H1 (cell line): ENCODE data around the gene REM2. TPM values are rescaled to one million over a fixed set of nuclear protein-coding genes. Genes with fewer than 3 reads are reported as not detected.
A peak's percentile ranks its signal among the peaks of the same experiment; 100 is the strongest.

Experiments used
- CTCF ChIA-PET: fragments of 300-600 bp; sonication (Branson Sonifier 250); formaldehyde crosslinking; loops from one replicate; lab custom pipeline; 2021; ENCODE audit not compliant: partially characterized antibody; lab: Charles Lee
- POLR2A ChIA-PET: fragments of 300-600 bp; sonication (Branson Sonifier 250); formaldehyde crosslinking; loops from one replicate; lab custom pipeline; 2021; ENCODE audit warnings: inconsistent platforms; ENCODE audit not compliant: partially characterized antibody; lab: Charles Lee
- DNase-seq, 2 experiments: peaks; one replicate each; pipeline versions ENCODE4 v3.0.0 to v3.0.0-alpha.2; 2010 to 2022; ENCODE audit warnings: low spot score in 2 of 2, low read depth in 1 of 2, mixed read lengths in 1 of 2
- FAIRE-seq: peaks from 2 replicates; lab custom pipeline; 2011; peaks lifted over from hg19 to GRCh38; lab: Jason Lieb, UNC
- H2AFZ ChIP-seq: 2 replicates; pipeline ENCODE4 v1.8.1; 2012; ENCODE audit warnings: low read length, inconsistent platforms
- H2AK5ac ChIP-seq: 2 replicates; pipeline ENCODE4 v1.6.1; 2013; ENCODE audit warnings: low read depth, low read length
- H2BK120ac ChIP-seq: replicated peaks from 2 replicates; pipeline ENCODE3; 2013; ENCODE audit warnings: low read depth, low read length, inconsistent platforms
- H2BK12ac ChIP-seq: 2 replicates; pipeline ENCODE4 v1.6.1; 2013; ENCODE audit warnings: low read depth, low read length
- H2BK15ac ChIP-seq: 2 replicates; pipeline ENCODE4 v1.6.1; 2013; ENCODE audit warnings: low read length
- H2BK20ac ChIP-seq: 2 replicates; pipeline ENCODE4 v1.6.1; 2013; ENCODE audit warnings: low read length
- H2BK5ac ChIP-seq: 2 replicates; pipeline ENCODE4 v1.6.1; 2013; ENCODE audit warnings: low read depth, low read length
- H3K14ac ChIP-seq: 2 replicates; pipeline ENCODE4 v1.6.1; 2013; ENCODE audit warnings: inconsistent platforms; ENCODE audit not compliant: insufficient read length
- H3K18ac ChIP-seq: 2 replicates; pipeline ENCODE4 v1.6.1; 2013; ENCODE audit warnings: low read length; ENCODE audit errors: extremely low read depth
- H3K23ac ChIP-seq: 2 replicates; pipeline ENCODE4 v1.6.1; 2013; ENCODE audit warnings: inconsistent platforms; ENCODE audit not compliant: insufficient read length
- H3K23me2 ChIP-seq: 2 replicates; pipeline ENCODE4 v1.6.1; 2013; ENCODE audit warnings: low read depth, low read length
- H3K27ac ChIP-seq: 2 replicates; pipeline ENCODE4 v1.6.1; 2011; ENCODE audit warnings: low read depth, low read length, inconsistent platforms
- H3K27me3 ChIP-seq, 4 experiments: replicated peaks in 1 of 4; 1 replicate in 1 of 4; 2 replicates in 3 of 4; pipeline versions ENCODE4 v1.6.1 to v1.8.1; 2011 to 2013; ENCODE audit warnings: low read length in 3 of 4, mild to moderate bottlenecking in 3 of 4, inconsistent platforms in 2 of 4, mixed read lengths in 2 of 4, moderate library complexity in 1 of 4; ENCODE audit not compliant: control insufficient read depth in 3 of 4, insufficient read depth in 3 of 4; ENCODE audit errors: extremely low read depth in 1 of 4
- H3K36me3 ChIP-seq, 4 experiments: 2 replicates each; pipeline versions ENCODE4 v1.6.1 to v1.8.1; 2011 to 2013; ENCODE audit warnings: mild to moderate bottlenecking in 4 of 4, low read length in 3 of 4, moderate library complexity in 2 of 4, control low read depth in 1 of 4, inconsistent platforms in 1 of 4; ENCODE audit not compliant: insufficient read depth in 4 of 4, control insufficient read depth in 2 of 4
- H3K4ac ChIP-seq: replicated peaks from 2 replicates; pipeline ENCODE3; 2013; ENCODE audit warnings: low read length, low read depth, mixed read lengths, inconsistent platforms; ENCODE audit not compliant: insufficient read length
- H3K4me1 ChIP-seq, 4 experiments: replicated peaks in 1 of 4; 1 replicate in 1 of 4; 2 replicates in 3 of 4; pipeline versions ENCODE4 v1.6.1 to v1.8.1; 2011 to 2013; ENCODE audit warnings: low read length in 3 of 4, inconsistent platforms in 2 of 4, mixed read lengths in 1 of 4; ENCODE audit not compliant: insufficient read depth in 4 of 4, control insufficient read depth in 3 of 4
- H3K4me2 ChIP-seq, 2 experiments: 2 replicates each; pipeline versions ENCODE4 v1.6.1 to v1.8.1; 2011 to 2013; ENCODE audit warnings: low read depth in 2 of 2, low read length in 2 of 2, control low read depth in 1 of 2, inconsistent platforms in 1 of 2, mild to moderate bottlenecking in 1 of 2; ENCODE audit not compliant: insufficient read depth in 1 of 2
- H3K4me3 ChIP-seq, 4 experiments: fragments of 200-600, 300-600 bp in 1 of 4; sonication (generic), shearing (Covaris generic), sonication (Bioruptor Twin) in 1 of 4; 2 replicates each; pipeline versions ENCODE4 v1.5.1 to v1.8.1; 2011 to 2016; ENCODE audit warnings: low read length in 4 of 4, low read depth in 3 of 4, control low read depth in 2 of 4, inconsistent platforms in 2 of 4, mild to moderate bottlenecking in 2 of 4, mixed read lengths in 1 of 4, moderate library complexity in 1 of 4; ENCODE audit not compliant: insufficient read depth in 2 of 4; ENCODE audit errors: extremely low read depth in 1 of 4
- H3K56ac ChIP-seq: replicated peaks from 2 replicates; pipeline ENCODE3; 2013; ENCODE audit warnings: low read depth, mild to moderate bottlenecking, mixed read lengths, low read length, inconsistent platforms; ENCODE audit not compliant: insufficient read length
- H3K79me1 ChIP-seq: 2 replicates; pipeline ENCODE4 v1.6.1; 2013; ENCODE audit warnings: low read depth, low read length, control low read depth
- H3K79me2 ChIP-seq, 2 experiments: 2 replicates each; pipeline versions ENCODE4 v1.6.1 to v1.8.1; 2012 to 2013; ENCODE audit warnings: low read length in 2 of 2, mild to moderate bottlenecking in 2 of 2, inconsistent platforms in 1 of 2; ENCODE audit not compliant: insufficient read depth in 2 of 2, control insufficient read depth in 1 of 2
- H3K9ac ChIP-seq, 4 experiments: replicated peaks in 1 of 4; 1 replicate in 1 of 4; 2 replicates in 3 of 4; pipeline versions ENCODE4 v1.6.1 to v1.8.1; 2011 to 2013; ENCODE audit warnings: low read depth in 3 of 4, low read length in 3 of 4, control low read depth in 2 of 4, mild to moderate bottlenecking in 2 of 4, moderate library complexity in 2 of 4, inconsistent platforms in 1 of 4; ENCODE audit errors: extremely low read depth in 1 of 4
- H3K9me3 ChIP-seq, 2 experiments: 2 replicates each; pipeline versions ENCODE4 v1.6.1 to v1.8.1; 2012 to 2013; ENCODE audit warnings: mild to moderate bottlenecking in 2 of 2, moderate library complexity in 2 of 2, control low read depth in 1 of 2, inconsistent platforms in 1 of 2, low read depth in 1 of 2, low read length in 1 of 2, mixed read lengths in 1 of 2; ENCODE audit not compliant: insufficient read depth in 2 of 2
- H4K20me1 ChIP-seq, 2 experiments: replicated peaks in 1 of 2; 2 replicates each; pipeline versions ENCODE3 to v1.8.1; 2011 to 2013; ENCODE audit warnings: inconsistent platforms in 2 of 2, low read length in 2 of 2, mild to moderate bottlenecking in 1 of 2; ENCODE audit not compliant: insufficient read depth in 2 of 2, control insufficient read depth in 1 of 2
- H4K5ac ChIP-seq: 2 replicates; pipeline ENCODE4 v1.6.1; 2013; ENCODE audit warnings: low read length, low read depth, mixed read lengths, inconsistent platforms; ENCODE audit not compliant: insufficient read length
- H4K8ac ChIP-seq: 2 replicates; pipeline ENCODE4 v1.8.0; 2013; ENCODE audit warnings: mild to moderate bottlenecking, moderate library complexity, low read length, inconsistent platforms; ENCODE audit not compliant: insufficient read depth; ENCODE audit errors: extremely low read depth
- H4K91ac ChIP-seq: replicated peaks from 2 replicates; pipeline ENCODE3; 2013; ENCODE audit warnings: low read length, mixed read lengths, inconsistent platforms; ENCODE audit not compliant: insufficient read length
- ATF2 ChIP-seq: IDR thresholded peaks from 2 replicates; pipeline ENCODE4 v1.6.1; 2012; ENCODE audit warnings: low read length, inconsistent platforms
- HDAC6 ChIP-seq: IDR thresholded peaks from one replicate; pipeline ENCODE4 v1.7.1; 2012; ENCODE audit warnings: low read depth, mild to moderate bottlenecking, inconsistent platforms, low read length, moderate library complexity
- JUND ChIP-seq: IDR thresholded peaks from 2 replicates; pipeline ENCODE4 v1.6.1; 2011; ENCODE audit warnings: mild to moderate bottlenecking, improper control_type of control experiment, low read length
- POLR2A ChIP-seq, 2 experiments: IDR thresholded peaks; 1 replicate in 1 of 2; 2 replicates in 1 of 2; pipeline ENCODE4 v1.6.1; 2011; ENCODE audit warnings: low read depth in 2 of 2, low read length in 2 of 2, mild to moderate bottlenecking in 2 of 2; ENCODE audit errors: control extremely low read depth in 1 of 2
- SAP30 ChIP-seq: fragments of 300-600 bp; sonication (generic); IDR thresholded peaks from 2 replicates; pipeline ENCODE4 v1.7.1; 2012; ENCODE audit warnings: low read length, moderate library complexity, mild to moderate bottlenecking, inconsistent platforms; ENCODE audit not compliant: insufficient read depth, insufficient replicate concordance
- SIRT6 ChIP-seq: IDR thresholded peaks from one replicate; pipeline ENCODE4 v1.7.1; 2012; ENCODE audit warnings: low read length, inconsistent platforms
- SP2 ChIP-seq: IDR thresholded peaks from 2 replicates; pipeline ENCODE4 v1.6.1; 2012; ENCODE audit warnings: mild to moderate bottlenecking, low read length, inconsistent platforms
- WGBS, 2 experiments: shearing (Covaris generic) in 1 of 2; methylation state at CpG; one replicate each; pipeline versions ENCODE4 v1.1.6 to v1.1.7; 2013 to 2015; ENCODE audit warnings: low lambda C conversion rate in 2 of 2, mixed read lengths in 2 of 2, inconsistent platforms in 1 of 2, low coverage in 1 of 2, missing lambda C conversion rate in 1 of 2; ENCODE audit not compliant: insufficient replicate concordance in 2 of 2, insufficient coverage in 1 of 2, insufficient read length in 1 of 2; ENCODE audit errors: extremely low coverage in 1 of 2, missing lambda C conversion rate in 1 of 2; 5-methylcytosine and 5-hydroxymethylcytosine counted together
- polyA plus RNA-seq, 7 experiments: library from polyadenylated mRNA; depleted of rRNA in 3 of 7; stranded (reverse) in 5 of 7; unstranded in 2 of 7; fragments of >200 nt in 5 of 7; fragments of 200-250 nt in 2 of 7; gene quantifications; 1 replicate in 5 of 7; 2 replicates in 1 of 7; 4 replicates in 1 of 7; pipeline versions ENCODE4 v1.2.1 to v1.2.3, GENCODE V29; 2011 to 2013; ENCODE audit warnings: missing spikeins in 2 of 7, mixed read lengths in 2 of 7
- total RNA-seq: library from RNA; stranded (reverse); fragmentation: NEBNext Ultra II Directional; extraction: Animal tissue kit (Norgen Biotek cat#: 25700); gene quantifications from 2 replicates; pipeline ENCODE4 v1.2.1, GENCODE V29; 2021

Gene REM2
- total and polyA plus RNA-seq, 2 of the 8 experiments (the other 6 are each of a cell fraction or from before 2014, with no cell fraction given) = 1.00 to 1.1 TPM

- no peak for TF ChIP-seq SP2
- no peak for TF ChIP-seq POLR2A (IDR thresholded peaks at IDR 0.05; ENCODE audit: control extremely low read depth in 1 of 2, low read depth in 2 of 2, low read length in 2 of 2)
- TF ChIP-seq JUND = no peak
- no peak for TF ChIP-seq SAP30
- TF ChIP-seq HDAC6 = no peak
- no peak for TF ChIP-seq SIRT6
- no peak for TF ChIP-seq ATF2
- no peak overlapping the region for H3K27ac ChIP-seq
- no peak overlapping the region for H3K14ac ChIP-seq
- no peak overlapping the region for H4K5ac ChIP-seq
- H2AK5ac ChIP-seq = no peak overlapping the region
- H3K9me3 ChIP-seq = no peaks in the 10 kb centered on the region
- peaks cover 5 to 25% (median 13%) of the 10 kb centered on the region in 4 experiments; a peak in 7 of 8 replicates for H3K36me3 ChIP-seq
- H3K18ac ChIP-seq = no peak overlapping the region
- peak overlapping the region in 1 of 4 experiments; percentile 94; a peak in 1 of 8 replicates for H3K4me3 ChIP-seq
- no peak overlapping the region for H2BK120ac ChIP-seq
- ChIA-PET POLR2A (interaction anchor here (0.6 to 16.3 kb wide), 8 partner anchors 7 to 265 kb away, joined by 3 to 203 read pairs (median 8); partner anchors contain the start of genes LRP10, MRPL52 and RBM23), CTCF (interaction anchor here (0.6 to 56.0 kb wide), 9 partner anchors 16 to 1648 kb away, joined by 3 to 1562 read pairs (median 3); partner anchors contain the start of genes LRP10, MMP14, MRPL52 and REM2)
- peaks cover 8 to 20% (median 14%) of the 10 kb centered on the region in 4 experiments for H3K4me1 ChIP-seq
- DNase-seq = no peak
- no peak overlapping the region for H2BK20ac ChIP-seq
- peaks cover 0 to 29% of the 10 kb centered on the region in 2 experiments; a peak in 2 of 4 replicates for H3K79me2 ChIP-seq
- peaks cover 14% of the 10 kb centered on the region; the same call in 1 of the 2 replicates for H3K23me2 ChIP-seq
- H3K79me1 ChIP-seq = peaks cover 8% of the 10 kb centered on the region
- no peaks in the 10 kb centered on the region for H3K27me3 ChIP-seq
- no peak overlapping the region; a peak in 1 of 7 replicates for H3K9ac ChIP-seq
- H3K4ac ChIP-seq = no peak overlapping the region
- no peak overlapping the region for H2BK15ac ChIP-seq
- H3K23ac ChIP-seq = no peak overlapping the region
- no peak overlapping the region for H3K56ac ChIP-seq
- peak overlapping the region; percentile 77; the same call in 1 of the 2 replicates for H2BK5ac ChIP-seq
- H4K91ac ChIP-seq = no peak overlapping the region
- peak overlapping the region; percentile 73 to 98 for H3K4me2 ChIP-seq
- H4K20me1 ChIP-seq = no peaks in the 10 kb centered on the region
- 89% methylated on average over 3 of the region's 3 CpGs; no CpG with 5 or more reads in 1 of the 2 experiments for WGBS, 2 experiments
- FAIRE-seq = no peak
- H2AFZ ChIP-seq = no peak overlapping the region
- H4K8ac ChIP-seq = no peak overlapping the region
- no peak overlapping the region for H2BK12ac ChIP-seq
Observed at GRCh38 chr14:22835505-22835904, 47.5 kb upstream of the REM2 start.
